Stimulated activated CD8-positive, alpha-beta memory T cell treated with anti-CD3 and anti-CD28 coated beads, Interleukin-4, amount 100 ng/mL, for 4 hours (primary cell): Measurements from ENCODE around the gene MYO3A.
"Not testable (repeated sequence)": the region's sequence is repeated elsewhere in the genome, so short reads cannot be mapped to it uniquely, and the experiment has no call there.

ENCODE experiments used
- DNase-seq, 2 donors: peaks; one replicate each; pipeline ENCODE4 v3.0.0-alpha.2; 2020; ENCODE audit warnings: low read depth in 2 of 2, low spot score in 1 of 2

Gene MYO3A

GRCh38 chr10:26081459-26081858 lies 147.4 kb downstream of the MYO3A start:
- DNase-seq, result no peak

GRCh38 chr10:26085549-26085948 lies 151.5 kb downstream of the MYO3A start:
- no peak for DNase-seq

GRCh38 chr10:26087666-26088065 lies 153.6 kb downstream of the MYO3A start:
- no peak for DNase-seq

- no peak for DNase-seq
Measured at GRCh38 chr10:26090026-26090425, 156.0 kb downstream of the MYO3A start.

GRCh38 chr10:26090762-26091161 lies 156.7 kb downstream of the MYO3A start:
- DNase-seq, result no peak

- no peak for DNase-seq
Measured at GRCh38 chr10:26093229-26093628, 159.2 kb downstream of the MYO3A start.

- DNase-seq, result no peak
Measured at GRCh38 chr10:26095781-26096180, 161.8 kb downstream of the MYO3A start.

GRCh38 chr10:26097549-26097948 lies 163.5 kb downstream of the MYO3A start:
- DNase-seq, result not testable (repeated sequence)

GRCh38 chr10:26112532-26112931 lies 178.5 kb downstream of the MYO3A start:
- no peak for DNase-seq

- no peak for DNase-seq
Measured at GRCh38 chr10:26138613-26139012, 204.6 kb downstream of the MYO3A start.

- DNase-seq, result no peak
Measured at GRCh38 chr10:26156019-26156418, 222.0 kb downstream of the MYO3A start.

GRCh38 chr10:26157734-26158133 lies 223.7 kb downstream of the MYO3A start:
- no peak for DNase-seq

- no peak for DNase-seq
Measured at GRCh38 chr10:26169466-26169865, 235.4 kb downstream of the MYO3A start.

GRCh38 chr10:26172131-26172530 lies 238.1 kb downstream of the MYO3A start:
- no peak for DNase-seq

GRCh38 chr10:26173837-26174236 lies 239.8 kb downstream of the MYO3A start:
- no peak for DNase-seq

GRCh38 chr10:26177341-26177740 lies 243.3 kb downstream of the MYO3A start:
- DNase-seq, result no peak

GRCh38 chr10:26194275-26194674 lies 260.2 kb downstream of the MYO3A start:
- DNase-seq, result no peak

GRCh38 chr10:26197248-26197647 lies 263.2 kb downstream of the MYO3A start:
- DNase-seq, result no peak

- DNase-seq, result no peak
Measured at GRCh38 chr10:26198119-26198518, 264.1 kb downstream of the MYO3A start.

- DNase-seq, result no peak
Measured at GRCh38 chr10:26199841-26200240, 265.8 kb downstream of the MYO3A start.

GRCh38 chr10:26205223-26205622 lies 271.2 kb downstream of the MYO3A start:
- no peak for DNase-seq

GRCh38 chr10:26211781-26212444 lies 277.9 kb downstream of the MYO3A start:
- DNase-seq, result no peak

- DNase-seq, result no peak
Measured at GRCh38 chr10:26212511-26212910, 278.5 kb downstream of the MYO3A start.
